ENCODE data around the gene STAB2.

- TF ChIP-seq CTCF (IDR thresholded peaks at IDR 0.05; ENCODE audit: poor library complexity, severe bottlenecking) (no peak), RAD21 (conservative IDR thresholded peaks at IDR 0.05) (no peak), SMC3 (conservative IDR thresholded peaks at IDR 0.05; ENCODE audit: poor library complexity) (no peak), MXI1 (conservative IDR thresholded peaks at IDR 0.05; ENCODE audit: poor library complexity, severe bottlenecking) (no peak), EP300 (conservative IDR thresholded peaks at IDR 0.05; ENCODE audit: poor library complexity, severe bottlenecking) (no peak), REST (IDR thresholded peaks at IDR 0.05; ENCODE audit: borderline replicate concordance) (no peak)
Observed at GRCh38 chr12:103766028-103766427, 179.0 kb downstream of the STAB2 start.

All from neural cell (in vitro differentiated cells).